HepG2 (cell line): ENCODE measurements around the gene VPS13D. TPM values are rescaled to one million over a fixed set of nuclear protein-coding genes. Genes with fewer than 3 reads are reported as not detected.

Source experiments
- AGO2 ChIP-seq: fragments of 200-400 bp; formaldehyde crosslinking; optimal IDR thresholded peaks from 2 replicates; pipeline ENCODE3; 2017; ENCODE audit warnings: mild to moderate bottlenecking, low read depth, low read length, moderate library complexity
- CEBPB ChIP-seq: IDR thresholded peaks from 2 replicates; pipeline ENCODE4 v1.6.1; 2011; ENCODE audit warnings: low read depth, low read length, improper control_type of control experiment, borderline replicate concordance
- ERF ChIP-seq: IDR thresholded peaks from 2 replicates; pipeline ENCODE4 v1.6.1; 2018; ENCODE audit warnings: missing biosample characterization, missing genetic modification reagents
- GMEB1 ChIP-seq: sonication (generic); formaldehyde crosslinking; IDR thresholded peaks from 2 replicates; pipeline ENCODE4 v1.5.1; 2020; ENCODE audit warnings: missing genetic modification reagents, mild to moderate bottlenecking, borderline replicate concordance
- GZF1 ChIP-seq: sonication (generic); formaldehyde crosslinking; IDR thresholded peaks from 2 replicates; pipeline ENCODE4 v1.5.1; 2020; ENCODE audit warnings: mild to moderate bottlenecking, missing genetic modification reagents
- KAT2B ChIP-seq: fragments of 150-350 bp; IDR thresholded peaks from 2 replicates; pipeline ENCODE4 v1.6.1; 2014; ENCODE audit warnings: low read depth, low read length, borderline replicate concordance
- KDM5A ChIP-seq: fragments of 200-600 bp; sonication (generic); IDR thresholded peaks from 2 replicates; pipeline ENCODE4 v1.7.0; 2018; ENCODE audit warnings: antibody characterized with exemption, mild to moderate bottlenecking, low read length, borderline replicate concordance
- KLF11 ChIP-seq: IDR thresholded peaks from 2 replicates; pipeline ENCODE4 v1.6.1; 2016; ENCODE audit warnings: missing compliant biosample characterization
- NCOA2 ChIP-seq: sonication (generic); formaldehyde crosslinking; IDR thresholded peaks from 2 replicates; pipeline ENCODE4 v1.8.0; 2022; ENCODE audit warnings: inconsistent platforms
- POGZ ChIP-seq: sonication (generic); formaldehyde crosslinking; IDR thresholded peaks from 2 replicates; pipeline ENCODE4 v1.4.0; 2020; ENCODE audit warnings: mild to moderate bottlenecking, missing genetic modification reagents
- PREB ChIP-seq: sonication (generic); formaldehyde crosslinking; IDR thresholded peaks from 2 replicates; pipeline ENCODE4 v1.4.0; 2020; ENCODE audit warnings: missing genetic modification reagents
- RARG ChIP-seq: sonication (generic); formaldehyde crosslinking; IDR thresholded peaks from 2 replicates; pipeline ENCODE4 v1.4.0; 2020; ENCODE audit warnings: low read depth, mild to moderate bottlenecking, missing genetic modification reagents
- RFXANK ChIP-seq: IDR thresholded peaks from 2 replicates; pipeline ENCODE4 v1.6.1; 2016
- SATB2 ChIP-seq: sonication (generic); formaldehyde crosslinking; IDR thresholded peaks from 2 replicates; pipeline ENCODE4 v1.5.0; 2020; ENCODE audit warnings: missing genetic modification reagents
- SETDB1 ChIP-seq: sonication (generic); formaldehyde crosslinking; IDR thresholded peaks from 2 replicates; pipeline ENCODE4 v1.5.1; 2020; ENCODE audit warnings: missing genetic modification reagents, mild to moderate bottlenecking, borderline replicate concordance
- SOX5 ChIP-seq: IDR thresholded peaks from 2 replicates; pipeline ENCODE4 v1.6.1; 2016; ENCODE audit warnings: borderline replicate concordance
- SP2 ChIP-seq: sonication (generic); formaldehyde crosslinking; IDR thresholded peaks from 2 replicates; pipeline ENCODE4 v1.5.1; 2020; ENCODE audit warnings: mild to moderate bottlenecking, missing genetic modification reagents
- TCF7 ChIP-seq: sonication (generic); IDR thresholded peaks from 2 replicates; pipeline ENCODE4 v1.6.1; 2016; ENCODE audit warnings: antibody characterized with exemption, low read depth
- TEAD3 ChIP-seq: optimal IDR thresholded peaks from 2 replicates; pipeline ENCODE3; 2016; ENCODE audit warnings: borderline replicate concordance
- YEATS4 ChIP-seq: sonication (generic); formaldehyde crosslinking; IDR thresholded peaks from 2 replicates; pipeline ENCODE4 v1.4.0; 2020; ENCODE audit warnings: missing genetic modification reagents, borderline replicate concordance
- ZBTB49 ChIP-seq: sonication (generic); formaldehyde crosslinking; IDR thresholded peaks from 2 replicates; pipeline ENCODE4 v1.4.0; 2020; ENCODE audit warnings: missing genetic modification reagents, borderline replicate concordance
- ZC3H13 ChIP-seq: sonication (generic); formaldehyde crosslinking; IDR thresholded peaks from 2 replicates; pipeline ENCODE4 v1.8.1; 2023; ENCODE audit warnings: mild to moderate bottlenecking, missing genetic modification reagents, moderate library complexity
- ZNF20 ChIP-seq: sonication (generic); formaldehyde crosslinking; IDR thresholded peaks from 2 replicates; pipeline ENCODE4 v1.4.0; 2020; ENCODE audit warnings: mild to moderate bottlenecking, moderate library complexity, missing genetic modification reagents
- ZNF24 ChIP-seq: fragments of 450-650 bp; IDR thresholded peaks from 2 replicates; pipeline ENCODE4 v1.6.1; 2017; ENCODE audit warnings: antibody characterized with exemption, mild to moderate bottlenecking
- ZNF503 ChIP-seq: sonication (generic); formaldehyde crosslinking; IDR thresholded peaks from 2 replicates; pipeline ENCODE4 v1.4.0; 2020; ENCODE audit warnings: missing genetic modification reagents
- ZNF563 ChIP-seq: sonication (generic); formaldehyde crosslinking; IDR thresholded peaks from 2 replicates; pipeline ENCODE4 v1.8.0; 2022; ENCODE audit warnings: mild to moderate bottlenecking, moderate library complexity, missing genetic modification reagents
- polyA plus RNA-seq, 8 experiments: library from polyadenylated mRNA; depleted of rRNA in 3 of 8; stranded (reverse) in 7 of 8; unstranded in 1 of 8; fragments of >200 nt; fragmentation: Illumina TruSeq in 4 of 8; extraction: Trizol in 4 of 8; gene quantifications; 2 replicates each; pipeline versions ENCODE4 v1.2.1 to v1.2.3, GENCODE V29; 2011 to 2016; ENCODE audit warnings: low read depth in 4 of 8, missing spikeins in 1 of 8, mixed read lengths in 1 of 8; ENCODE audit not compliant: insufficient read depth in 1 of 8
- total RNA-seq, 5 experiments: library from RNA; depleted of rRNA; stranded (reverse); fragments of >200 nt; fragmentation: Illumina TruSeq; extraction: Trizol; gene quantifications; 2 replicates each; pipeline ENCODE4 v1.2.3, GENCODE V29; 2016; ENCODE audit warnings: low read depth in 1 of 5

Gene VPS13D
- total and polyA plus RNA-seq, 2 of the 13 experiments (the other 11 are each of a cell fraction or from before 2014, with no cell fraction given) = 8.6 to 13.9 TPM

- TF ChIP-seq ZNF503 (CRISPR knock-in tag) (peak; percentile 84; the same call in 1 of the 2 replicates), ZC3H13 (CRISPR knock-in tag) (no peak), CEBPB (no peak), ZNF563 (CRISPR knock-in tag) (no peak), SETDB1 (CRISPR knock-in tag) (no peak), TEAD3 (CRISPR knock-in tag) (peak; percentile 90), SATB2 (CRISPR knock-in tag) (no peak; the same call in 1 of the 2 replicates), KAT2B (no peak), KLF11 (CRISPR knock-in tag) (peak; percentile 89; the same call in 1 of the 2 replicates), RARG (CRISPR knock-in tag) (no peak), GMEB1 (CRISPR knock-in tag) (peak; percentile 49; the same call in 1 of the 2 replicates), KDM5A (no peak), ZBTB49 (CRISPR knock-in tag) (no peak), POGZ (CRISPR knock-in tag) (peak; percentile 94), RFXANK (CRISPR knock-in tag) (no peak), NCOA2 (peak; percentile 92), PREB (CRISPR knock-in tag) (no peak), SOX5 (CRISPR knock-in tag) (peak; percentile 91), GZF1 (CRISPR knock-in tag) (no peak), TCF7 (peak; percentile 61), ZNF24 (no peak), ERF (CRISPR knock-in tag) (peak; percentile 91), AGO2 (no peak), SP2 (CRISPR knock-in tag) (no peak), YEATS4 (CRISPR knock-in tag) (peak; percentile 67; the same call in 1 of the 2 replicates), ZNF20 (no peak)
Measured at GRCh38 chr1:12477936-12478611, 248.2 kb downstream of the VPS13D start (continued).
